NB4 (cell line): ENCODE measurements around the gene ZBTB12.

Source experiments
- DNase-seq: peaks from one replicate; pipeline ENCODE4 v3.0.0; 2010; ENCODE audit warnings: low read depth
- H3K4me3 ChIP-seq: one replicate; pipeline ENCODE4 v1.5.1; 2011; ENCODE audit warnings: mild to moderate bottlenecking, low read depth, low read length, moderate library complexity
- MYC ChIP-seq: IDR thresholded peaks from 2 replicates; pipeline ENCODE4 v1.6.1; 2011; ENCODE audit warnings: low read depth, low read length
- POLR2A ChIP-seq: IDR thresholded peaks from 2 replicates; pipeline ENCODE4 v1.6.1; 2011; ENCODE audit warnings: mild to moderate bottlenecking; ENCODE audit not compliant: insufficient read length; ENCODE audit errors: extremely low read depth
- TF ChIP-seq, protein P1 (sequence below): IDR thresholded peaks from 2 replicates; pipeline ENCODE4 v1.6.1; 2011; ENCODE audit warnings: low read depth, low read length
- TF ChIP-seq, protein P2 (sequence below): IDR thresholded peaks from one replicate; pipeline ENCODE4 v1.5.1; 2012; ENCODE audit warnings: low read depth, low read length

ZBTB12 gene

GRCh38 chr6:31897612-31898382 is 4.1 kb downstream of the ZBTB12 start, which contains the start of gene EHMT2:
Gene EHMT2, minus strand, starts transcription at chr6:31897698. Its CDS starts 21 bp downstream, at chr6:31897677.
- TF ChIP-seq MYC (peak; percentile 36; the same call in 1 of the 2 replicates), POLR2A (peak; percentile 82)
- TF ChIP-seq, protein P1, sequence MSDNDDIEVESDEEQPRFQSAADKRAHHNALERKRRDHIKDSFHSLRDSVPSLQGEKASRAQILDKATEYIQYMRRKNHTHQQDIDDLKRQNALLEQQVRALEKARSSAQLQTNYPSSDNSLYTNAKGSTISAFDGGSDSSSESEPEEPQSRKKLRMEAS: peak; percentile 88
- TF ChIP-seq, protein P2, sequence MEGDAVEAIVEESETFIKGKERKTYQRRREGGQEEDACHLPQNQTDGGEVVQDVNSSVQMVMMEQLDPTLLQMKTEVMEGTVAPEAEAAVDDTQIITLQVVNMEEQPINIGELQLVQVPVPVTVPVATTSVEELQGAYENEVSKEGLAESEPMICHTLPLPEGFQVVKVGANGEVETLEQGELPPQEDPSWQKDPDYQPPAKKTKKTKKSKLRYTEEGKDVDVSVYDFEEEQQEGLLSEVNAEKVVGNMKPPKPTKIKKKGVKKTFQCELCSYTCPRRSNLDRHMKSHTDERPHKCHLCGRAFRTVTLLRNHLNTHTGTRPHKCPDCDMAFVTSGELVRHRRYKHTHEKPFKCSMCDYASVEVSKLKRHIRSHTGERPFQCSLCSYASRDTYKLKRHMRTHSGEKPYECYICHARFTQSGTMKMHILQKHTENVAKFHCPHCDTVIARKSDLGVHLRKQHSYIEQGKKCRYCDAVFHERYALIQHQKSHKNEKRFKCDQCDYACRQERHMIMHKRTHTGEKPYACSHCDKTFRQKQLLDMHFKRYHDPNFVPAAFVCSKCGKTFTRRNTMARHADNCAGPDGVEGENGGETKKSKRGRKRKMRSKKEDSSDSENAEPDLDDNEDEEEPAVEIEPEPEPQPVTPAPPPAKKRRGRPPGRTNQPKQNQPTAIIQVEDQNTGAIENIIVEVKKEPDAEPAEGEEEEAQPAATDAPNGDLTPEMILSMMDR: no peak
- peak; percentile 91 for DNase-seq
- H3K4me3 ChIP-seq: peak within 1 kb of the TSS; percentile 99

DNA sequence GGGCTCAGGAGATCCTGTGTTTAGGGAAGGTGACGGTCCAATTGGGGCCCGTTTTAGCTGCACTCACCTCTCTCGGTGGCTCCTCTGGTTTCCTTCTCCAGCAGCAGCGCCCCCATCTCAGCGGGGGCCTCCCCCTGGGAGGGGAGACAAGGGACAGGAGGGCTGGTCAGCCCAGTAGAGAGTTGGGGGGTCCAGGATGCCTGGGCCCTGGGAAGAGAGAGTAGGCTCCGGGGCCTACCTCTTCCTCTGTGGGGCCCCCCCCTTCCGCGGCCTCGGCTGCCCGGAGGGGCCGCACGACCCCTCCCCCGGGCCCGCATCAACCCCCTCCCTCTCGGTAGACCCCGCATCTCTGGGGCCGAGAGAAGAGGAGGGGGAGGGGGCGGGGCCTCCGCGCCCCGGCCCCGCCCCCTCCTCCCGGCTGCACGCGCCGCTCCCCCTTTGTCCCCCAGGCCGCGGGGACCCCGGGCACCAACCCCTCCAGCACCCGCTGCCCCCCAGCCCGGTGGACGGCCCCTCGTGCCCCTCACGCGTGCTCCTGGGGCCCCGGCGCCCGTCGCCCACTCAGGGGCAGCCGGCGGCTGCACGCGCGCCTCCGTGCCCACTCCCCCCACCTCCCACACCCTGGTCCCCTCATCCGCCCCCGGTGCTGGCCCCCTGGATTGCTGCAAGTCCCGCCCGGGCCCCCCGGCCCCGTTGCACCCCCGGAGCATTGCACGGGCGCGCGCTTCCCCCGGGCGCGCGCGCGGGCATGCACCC is 4.9 kb downstream of the ZBTB12 start:
- TF ChIP-seq, protein P2: no peak
- TF ChIP-seq, protein P1: no peak
- TF ChIP-seq MYC (no peak), POLR2A (no peak)

DNA sequence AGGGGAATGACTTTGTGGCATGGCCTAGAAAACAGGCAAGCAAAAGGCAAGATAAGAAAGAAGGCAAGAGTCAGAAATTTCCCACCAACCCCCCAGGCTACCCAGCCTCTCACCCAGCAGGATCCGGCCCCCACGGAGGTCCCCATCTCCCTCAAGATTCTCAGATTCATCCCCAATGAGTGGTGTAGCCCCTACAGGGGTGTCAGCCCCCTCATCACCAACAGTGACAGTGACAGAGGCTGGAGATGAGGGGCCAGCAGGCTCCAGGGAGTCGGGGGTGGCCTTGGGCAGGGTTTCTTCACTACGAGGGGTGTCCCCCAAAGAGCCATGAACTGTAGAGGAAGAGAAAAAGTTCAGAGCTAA is 5.4 kb downstream of the ZBTB12 start:
- peak overlapping the region; percentile 66 for H3K4me3 ChIP-seq
- no peak for DNase-seq
- TF ChIP-seq, protein P1: no peak
- TF ChIP-seq, protein P2: no peak
- TF ChIP-seq MYC: no peak
- no peak for TF ChIP-seq POLR2A

More for the DNA sequence above, 4.9 kb downstream of the ZBTB12 start:
- DNase-seq: peak; percentile 29
- peak overlapping the region; percentile 66 for H3K4me3 ChIP-seq

DNA sequence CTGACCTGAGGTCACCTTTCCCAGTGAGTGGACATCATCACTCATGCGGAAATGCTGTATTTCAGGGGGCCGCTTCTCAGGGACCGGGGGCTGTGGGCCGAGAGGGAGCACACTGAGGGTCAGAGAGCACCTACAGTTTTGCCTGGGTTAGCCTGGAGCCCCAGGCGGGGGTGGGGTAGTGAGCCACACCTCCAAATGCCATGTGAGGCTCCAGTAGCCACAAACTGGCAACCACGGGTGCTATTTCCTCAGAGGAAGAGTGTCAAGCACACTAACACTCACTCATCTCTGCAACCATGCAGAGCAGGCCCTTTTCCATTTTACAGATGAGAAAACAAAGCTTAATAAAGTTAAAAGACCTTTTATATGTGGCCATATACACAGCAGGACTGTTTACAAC is 9.1 kb downstream of the ZBTB12 start:
- TF ChIP-seq MYC (no peak), POLR2A (no peak)
- TF ChIP-seq, protein P2: no peak
- TF ChIP-seq, protein P1: no peak
- H3K4me3 ChIP-seq: no peak overlapping the region
- DNase-seq: peak; percentile 51

GRCh38 chr6:31889331-31889972 is 12.4 kb downstream of the ZBTB12 start:
- TF ChIP-seq, protein P2: no peak
- TF ChIP-seq, protein P1: no peak
- TF ChIP-seq POLR2A (no peak), MYC (no peak)
- DNase-seq: no peak
- no peak overlapping the region for H3K4me3 ChIP-seq
